GM12865 (cell line): ENCODE results near the gene MAPT.
"Not testable (repeated sequence)": the region's sequence is repeated elsewhere in the genome, so short reads cannot be mapped to it uniquely, and the experiment has no call there.

ENCODE experiments used
- DNase-seq: peaks from one replicate; pipeline ENCODE4 v3.0.0; 2010; ENCODE audit warnings: low read depth
- H3K4me3 ChIP-seq: 2 replicates; pipeline ENCODE4 v1.5.1; 2011; ENCODE audit warnings: mild to moderate bottlenecking, low read depth, low read length, control low read depth
- TF ChIP-seq, protein P1 (sequence below): IDR thresholded peaks from 2 replicates; pipeline ENCODE4 v1.5.1; 2011; ENCODE audit warnings: low read length, control low read depth, low read depth, inconsistent platforms; ENCODE audit not compliant: insufficient read depth; ENCODE audit errors: missing control alignments

MAPT gene

DNA sequence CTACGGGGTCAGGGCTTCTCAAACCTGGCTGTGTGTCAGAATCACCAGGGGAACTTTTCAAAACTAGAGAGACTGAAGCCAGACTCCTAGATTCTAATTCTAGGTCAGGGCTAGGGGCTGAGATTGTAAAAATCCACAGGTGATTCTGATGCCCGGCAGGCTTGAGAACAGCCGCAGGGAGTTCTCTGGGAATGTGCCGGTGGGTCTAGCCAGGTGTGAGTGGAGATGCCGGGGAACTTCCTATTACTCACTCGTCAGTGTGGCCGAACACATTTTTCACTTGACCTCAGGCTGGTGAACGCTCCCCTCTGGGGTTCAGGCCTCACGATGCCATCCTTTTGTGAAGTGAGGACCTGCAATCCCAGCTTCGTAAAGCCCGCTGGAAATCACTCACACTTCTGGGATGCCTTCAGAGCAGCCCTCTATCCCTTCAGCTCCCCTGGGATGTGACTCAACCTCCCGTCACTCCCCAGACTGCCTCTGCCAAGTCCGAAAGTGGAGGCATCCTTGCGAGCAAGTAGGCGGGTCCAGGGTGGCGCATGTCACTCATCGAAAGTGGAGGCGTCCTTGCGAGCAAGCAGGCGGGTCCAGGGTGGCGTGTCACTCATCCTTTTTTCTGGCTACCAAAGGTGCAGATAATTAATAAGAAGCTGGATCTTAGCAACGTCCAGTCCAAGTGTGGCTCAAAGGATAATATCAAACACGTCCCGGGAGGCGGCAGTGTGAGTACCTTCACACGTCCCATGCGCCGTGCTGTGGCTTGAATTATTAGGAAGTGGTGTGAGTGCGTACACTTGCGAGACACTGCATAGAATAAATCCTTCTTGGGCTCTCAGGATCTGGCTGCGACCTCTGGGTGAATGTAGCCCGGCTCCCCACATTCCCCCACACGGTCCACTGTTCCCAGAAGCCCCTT is 115.6 kb downstream of the MAPT start:
- no peak for DNase-seq
- H3K4me3 ChIP-seq: no peak overlapping the region
- TF ChIP-seq, protein P1, sequence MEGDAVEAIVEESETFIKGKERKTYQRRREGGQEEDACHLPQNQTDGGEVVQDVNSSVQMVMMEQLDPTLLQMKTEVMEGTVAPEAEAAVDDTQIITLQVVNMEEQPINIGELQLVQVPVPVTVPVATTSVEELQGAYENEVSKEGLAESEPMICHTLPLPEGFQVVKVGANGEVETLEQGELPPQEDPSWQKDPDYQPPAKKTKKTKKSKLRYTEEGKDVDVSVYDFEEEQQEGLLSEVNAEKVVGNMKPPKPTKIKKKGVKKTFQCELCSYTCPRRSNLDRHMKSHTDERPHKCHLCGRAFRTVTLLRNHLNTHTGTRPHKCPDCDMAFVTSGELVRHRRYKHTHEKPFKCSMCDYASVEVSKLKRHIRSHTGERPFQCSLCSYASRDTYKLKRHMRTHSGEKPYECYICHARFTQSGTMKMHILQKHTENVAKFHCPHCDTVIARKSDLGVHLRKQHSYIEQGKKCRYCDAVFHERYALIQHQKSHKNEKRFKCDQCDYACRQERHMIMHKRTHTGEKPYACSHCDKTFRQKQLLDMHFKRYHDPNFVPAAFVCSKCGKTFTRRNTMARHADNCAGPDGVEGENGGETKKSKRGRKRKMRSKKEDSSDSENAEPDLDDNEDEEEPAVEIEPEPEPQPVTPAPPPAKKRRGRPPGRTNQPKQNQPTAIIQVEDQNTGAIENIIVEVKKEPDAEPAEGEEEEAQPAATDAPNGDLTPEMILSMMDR: no peak

DNA sequence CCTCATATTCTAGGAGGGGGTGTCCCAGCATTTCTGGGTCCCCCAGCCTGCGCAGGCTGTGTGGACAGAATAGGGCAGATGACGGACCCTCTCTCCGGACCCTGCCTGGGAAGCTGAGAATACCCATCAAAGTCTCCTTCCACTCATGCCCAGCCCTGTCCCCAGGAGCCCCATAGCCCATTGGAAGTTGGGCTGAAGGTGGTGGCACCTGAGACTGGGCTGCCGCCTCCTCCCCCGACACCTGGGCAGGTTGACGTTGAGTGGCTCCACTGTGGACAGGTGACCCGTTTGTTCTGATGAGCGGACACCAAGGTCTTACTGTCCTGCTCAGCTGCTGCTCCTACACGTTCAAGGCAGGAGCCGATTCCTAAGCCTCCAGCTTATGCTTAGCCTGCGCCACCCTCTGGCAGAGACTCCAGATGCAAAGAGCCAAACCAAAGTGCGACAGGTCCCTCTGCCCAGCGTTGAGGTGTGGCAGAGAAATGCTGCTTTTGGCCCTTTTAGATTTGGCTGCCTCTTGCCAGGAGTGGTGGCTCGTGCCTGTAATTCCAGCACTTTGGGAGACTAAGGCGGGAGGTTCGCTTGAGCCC is 116.3 kb downstream of the MAPT start:
- H3K4me3 ChIP-seq: no peak overlapping the region
- TF ChIP-seq, protein P1: no peak
- no peak for DNase-seq

DNA sequence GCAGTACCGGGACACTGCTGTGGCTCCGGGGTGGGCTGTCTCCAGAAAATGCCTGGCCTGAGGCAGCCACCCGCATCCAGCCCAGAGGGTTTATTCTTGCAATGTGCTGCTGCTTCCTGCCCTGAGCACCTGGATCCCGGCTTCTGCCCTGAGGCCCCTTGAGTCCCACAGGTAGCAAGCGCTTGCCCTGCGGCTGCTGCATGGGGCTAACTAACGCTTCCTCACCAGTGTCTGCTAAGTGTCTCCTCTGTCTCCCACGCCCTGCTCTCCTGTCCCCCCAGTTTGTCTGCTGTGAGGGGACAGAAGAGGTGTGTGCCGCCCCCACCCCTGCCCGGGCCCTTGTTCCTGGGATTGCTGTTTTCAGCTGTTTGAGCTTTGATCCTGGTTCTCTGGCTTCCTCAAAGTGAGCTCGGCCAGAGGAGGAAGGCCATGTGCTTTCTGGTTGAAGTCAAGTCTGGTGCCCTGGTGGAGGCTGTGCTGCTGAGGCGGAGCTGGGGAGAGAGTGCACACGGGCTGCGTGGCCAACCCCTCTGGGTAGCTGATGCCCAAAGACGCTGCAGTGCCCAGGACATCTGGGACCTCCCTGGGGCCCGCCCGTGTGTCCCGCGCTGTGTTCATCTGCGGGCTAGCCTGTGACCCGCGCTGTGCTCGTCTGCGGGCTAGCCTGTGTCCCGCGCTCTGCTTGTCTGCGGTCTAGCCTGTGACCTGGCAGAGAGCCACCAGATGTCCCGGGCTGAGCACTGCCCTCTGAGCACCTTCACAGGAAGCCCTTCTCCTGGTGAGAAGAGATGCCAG is 117.6 kb downstream of the MAPT start:
- DNase-seq: no peak
- no peak overlapping the region for H3K4me3 ChIP-seq
- TF ChIP-seq, protein P1: no peak

DNA sequence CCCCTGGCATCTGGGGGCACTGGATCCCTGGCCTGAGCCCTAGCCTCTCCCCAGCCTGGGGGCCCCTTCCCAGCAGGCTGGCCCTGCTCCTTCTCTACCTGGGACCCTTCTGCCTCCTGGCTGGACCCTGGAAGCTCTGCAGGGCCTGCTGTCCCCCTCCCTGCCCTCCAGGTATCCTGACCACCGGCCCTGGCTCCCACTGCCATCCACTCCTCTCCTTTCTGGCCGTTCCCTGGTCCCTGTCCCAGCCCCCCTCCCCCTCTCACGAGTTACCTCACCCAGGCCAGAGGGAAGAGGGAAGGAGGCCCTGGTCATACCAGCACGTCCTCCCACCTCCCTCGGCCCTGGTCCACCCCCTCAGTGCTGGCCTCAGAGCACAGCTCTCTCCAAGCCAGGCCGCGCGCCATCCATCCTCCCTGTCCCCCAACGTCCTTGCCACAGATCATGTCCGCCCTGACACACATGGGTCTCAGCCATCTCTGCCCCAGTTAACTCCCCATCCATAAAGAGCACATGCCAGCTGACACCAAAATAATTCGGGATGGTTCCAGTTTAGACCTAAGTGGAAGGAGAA is 118.2 kb downstream of the MAPT start:
- no peak for DNase-seq
- H3K4me3 ChIP-seq: no peak overlapping the region
- TF ChIP-seq, protein P1: no peak

DNA sequence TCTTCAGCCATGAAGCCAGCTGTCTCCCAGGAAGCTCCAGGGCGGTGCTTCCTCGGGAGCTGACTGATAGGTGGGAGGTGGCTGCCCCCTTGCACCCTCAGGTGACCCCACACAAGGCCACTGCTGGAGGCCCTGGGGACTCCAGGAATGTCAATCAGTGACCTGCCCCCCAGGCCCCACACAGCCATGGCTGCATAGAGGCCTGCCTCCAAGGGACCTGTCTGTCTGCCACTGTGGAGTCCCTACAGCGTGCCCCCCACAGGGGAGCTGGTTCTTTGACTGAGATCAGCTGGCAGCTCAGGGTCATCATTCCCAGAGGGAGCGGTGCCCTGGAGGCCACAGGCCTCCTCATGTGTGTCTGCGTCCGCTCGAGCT is 118.8 kb downstream of the MAPT start:
- DNase-seq: no peak
- TF ChIP-seq, protein P1: no peak
- no peak overlapping the region for H3K4me3 ChIP-seq

DNA sequence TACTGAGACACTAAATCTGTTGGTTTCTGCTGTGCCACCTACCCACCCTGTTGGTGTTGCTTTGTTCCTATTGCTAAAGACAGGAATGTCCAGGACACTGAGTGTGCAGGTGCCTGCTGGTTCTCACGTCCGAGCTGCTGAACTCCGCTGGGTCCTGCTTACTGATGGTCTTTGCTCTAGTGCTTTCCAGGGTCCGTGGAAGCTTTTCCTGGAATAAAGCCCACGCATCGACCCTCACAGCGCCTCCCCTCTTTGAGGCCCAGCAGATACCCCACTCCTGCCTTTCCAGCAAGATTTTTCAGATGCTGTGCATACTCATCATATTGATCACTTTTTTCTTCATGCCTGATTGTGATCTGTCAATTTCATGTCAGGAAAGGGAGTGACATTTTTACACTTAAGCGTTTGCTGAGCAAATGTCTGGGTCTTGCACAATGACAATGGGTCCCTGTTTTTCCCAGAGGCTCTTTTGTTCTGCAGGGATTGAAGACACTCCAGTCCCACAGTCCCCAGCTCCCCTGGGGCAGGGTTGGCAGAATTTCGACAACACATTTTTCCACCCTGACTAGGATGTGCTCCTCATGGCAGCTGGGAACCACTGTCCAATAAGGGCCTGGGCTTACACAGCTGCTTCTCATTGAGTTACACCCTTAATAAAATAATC is 119.3 kb downstream of the MAPT start:
- no peak for DNase-seq
- no peak overlapping the region for H3K4me3 ChIP-seq
- TF ChIP-seq, protein P1: no peak

DNA sequence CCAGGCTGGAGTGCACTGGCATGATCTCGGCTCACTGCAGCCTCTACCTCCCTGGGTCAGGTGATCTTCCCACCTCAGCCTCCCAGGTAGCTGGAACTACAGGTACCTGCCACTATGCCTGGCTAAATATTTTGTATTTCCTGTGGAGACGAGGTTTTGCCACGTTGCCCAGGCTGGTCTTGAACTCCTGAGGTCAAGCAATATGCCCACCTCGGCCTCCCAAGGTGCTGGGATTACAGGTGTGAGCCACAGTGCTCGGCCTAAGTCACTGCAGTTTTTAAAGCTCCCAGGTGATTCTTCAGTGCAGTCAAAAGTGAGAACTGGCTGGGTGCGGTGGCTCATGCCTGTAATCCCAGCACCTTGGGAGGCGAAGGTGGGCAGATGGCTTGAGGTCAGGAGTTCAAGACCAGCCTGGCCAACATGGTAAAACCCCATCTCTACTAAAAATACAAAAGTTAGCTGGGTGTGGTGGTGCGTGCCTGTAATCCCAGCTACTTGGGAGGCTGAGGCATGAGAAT is 125.1 kb downstream of the MAPT start:
- not testable (repeated sequence) for H3K4me3 ChIP-seq, DNase-seq
